UCSD-AML1 (cell line): ENCODE measurements around the gene ARL13B.
"Not testable (repeated sequence)": the region's sequence is repeated elsewhere in the genome, so short reads cannot be mapped to it uniquely, and the experiment has no call there.

Experiments used
- DNase-seq: peaks from one replicate; lab custom pipeline; 2025; ENCODE audit not compliant: unreplicated experiment; lab: John Stamatoyannopoulos, UW

ARL13B gene

GRCh38 chr3:93979850-93980676 lies at the start of gene ARL13B:
Gene ARL13B (plus strand): TSS chr3:93980155. CDS start chr3:93980424, 269 bp downstream.
- DNase-seq: peak; percentile 95

- DNase-seq: no peak
These were observed 48.2 kb upstream of the ARL13B start for GRCh38 chr3:93931597-93932229.

GRCh38 chr3:93934366-93935046 lies 45.4 kb upstream of the ARL13B start:
- DNase-seq: no peak

- no peak for DNase-seq
These were observed 43.4 kb upstream of the ARL13B start for GRCh38 chr3:93936549-93936948.

GRCh38 chr3:93937485-93937884 lies 42.5 kb upstream of the ARL13B start:
- DNase-seq: not testable (repeated sequence)

GRCh38 chr3:93949958-93950357 lies 30.0 kb upstream of the ARL13B start:
- DNase-seq: not testable (repeated sequence)

GRCh38 chr3:93961026-93961425 lies 18.9 kb upstream of the ARL13B start:
- DNase-seq: no peak

- DNase-seq: no peak
These were observed 18.5 kb upstream of the ARL13B start for GRCh38 chr3:93961489-93961888.

GRCh38 chr3:93962798-93963197 lies 17.2 kb upstream of the ARL13B start:
- no peak for DNase-seq

- DNase-seq: not testable (repeated sequence)
These were observed 14.8 kb upstream of the ARL13B start for GRCh38 chr3:93965106-93965505.

- DNase-seq: no peak
These were observed 10.5 kb upstream of the ARL13B start for GRCh38 chr3:93969443-93969842.

- DNase-seq: peak; percentile 10
These were observed 10.0 kb upstream of the ARL13B start for GRCh38 chr3:93969997-93970396.

GRCh38 chr3:93973131-93974126 lies 6.5 kb upstream of the ARL13B start, which contains the start of gene PROS1:
Gene PROS1 (minus strand): TSS chr3:93973896. CDS start chr3:93973749, 147 bp downstream.
- peak; percentile 88 for DNase-seq

GRCh38 chr3:93981649-93982048 lies 1.7 kb downstream of the ARL13B start:
- DNase-seq: no peak

GRCh38 chr3:93983408-93983807 lies 3.5 kb downstream of the ARL13B start:
- no peak for DNase-seq

- DNase-seq: no peak
These were observed 4.7 kb downstream of the ARL13B start for GRCh38 chr3:93984618-93985017.

GRCh38 chr3:93988283-93988682 lies 8.3 kb downstream of the ARL13B start:
- DNase-seq: no peak

GRCh38 chr3:93988764-93989163 lies 8.8 kb downstream of the ARL13B start:
- DNase-seq: no peak

GRCh38 chr3:93989241-93989640 lies 9.3 kb downstream of the ARL13B start:
- no peak for DNase-seq

GRCh38 chr3:93991631-93992030 lies 11.7 kb downstream of the ARL13B start:
- DNase-seq: no peak
